ENCODE measurements around the gene CAMLG. TPM values are rescaled to one million over a fixed set of nuclear protein-coding genes. Genes with fewer than 3 reads are reported as not detected.

The CAMLG gene
- total RNA-seq, 5 donors from 2014 or later (not counting 1 experiment from before 2014, with no cell fraction given) = 26.7 to 34.6 (median 32.5) TPM

- Histone ChIP-seq H3K9me3 (no peaks in the 10 kb centered on the region), H3K4me1 (ENCODE audit: control insufficient read depth in 1 of 2, extremely low read depth in 1 of 2, insufficient read depth in 2 of 2, low read length in 2 of 2) (peaks cover 9 to 26% of the 10 kb centered on the region in 2 experiments), H3K27me3 (replicated peaks in 1 of 2; ENCODE audit: control insufficient read depth in 2 of 2, extremely low read depth in 1 of 2, insufficient read depth in 2 of 2, low read length in 1 of 2) (no peaks in the 10 kb centered on the region), H3K27ac (ENCODE audit: low read length) (no peak overlapping the region), H3K4me3 (ENCODE audit: control insufficient read depth in 1 of 2, extremely low read depth in 1 of 2, low read length in 1 of 2) (no peak overlapping the region), H3K36me3 (ENCODE audit: control insufficient read depth in 2 of 2, extremely low read depth in 1 of 2, insufficient read depth in 1 of 2, low read length in 1 of 2) (peaks cover 0 to 20% of the 10 kb centered on the region in 2 donors)
- DNase-seq (no peak), ATAC-seq (replicated peaks in 1 of 4) (no peak)
- H3K36me3 Mint-ChIP-seq = no peaks in the 10 kb centered on the region
- ChIA-PET CTCF (no interaction called here), POLR2A (no interaction called here)
- H3K27me3 Mint-ChIP-seq = no peaks in the 10 kb centered on the region
- no peak overlapping the region for H3K27ac Mint-ChIP-seq
- no peak overlapping the region for H3K4me3 Mint-ChIP-seq
- H3K9me3 Mint-ChIP-seq = no peaks in the 10 kb centered on the region
- H3K4me1 Mint-ChIP-seq = peaks cover 25 to 37% (median 29%) of the 10 kb centered on the region in 3 donors
- 95% methylated on average over 11 of the region's 11 CpGs for WGBS (ENCODE audit: insufficient coverage)
Observed at GRCh38 chr5:134741052-134741451, 2.7 kb downstream of the CAMLG start.

GRCh38 chr5:134742134-134742533 is 3.8 kb downstream of the CAMLG start:
- H3K36me3 ChIP-seq (ENCODE audit: control insufficient read depth in 2 of 2, extremely low read depth in 1 of 2, insufficient read depth in 1 of 2, low read length in 1 of 2) = peaks cover 0 to 20% of the 10 kb centered on the region in 2 donors
- ATAC-seq (replicated peaks in 1 of 4) = no peak
- no peak overlapping the region for H3K4me3 ChIP-seq (ENCODE audit: control insufficient read depth in 1 of 2, extremely low read depth in 1 of 2, low read length in 1 of 2)
- no peaks in the 10 kb centered on the region for H3K27me3 ChIP-seq (replicated peaks in 1 of 2; ENCODE audit: control insufficient read depth in 2 of 2, extremely low read depth in 1 of 2, insufficient read depth in 2 of 2, low read length in 1 of 2)
- WGBS (ENCODE audit: insufficient coverage) = no CpG with 5 or more reads among the region's 2 CpGs
- H3K4me3 Mint-ChIP-seq = no peak overlapping the region
- H3K27ac ChIP-seq (ENCODE audit: low read length) = no peak overlapping the region
- H3K4me1 Mint-ChIP-seq = peaks cover 25 to 37% (median 29%) of the 10 kb centered on the region in 3 donors
- no peaks in the 10 kb centered on the region for H3K27me3 Mint-ChIP-seq
- CTCF ChIA-PET = no interaction called here
- no peaks in the 10 kb centered on the region for H3K9me3 Mint-ChIP-seq
- POLR2A ChIA-PET = interaction anchor here in 1 of 2 donors (0.7 kb wide), 1 partner anchor 118 kb away, joined by 5 read pairs; no protein-coding TSS in a partner anchor
- no peak for DNase-seq
- peaks cover 9 to 26% of the 10 kb centered on the region in 2 experiments for H3K4me1 ChIP-seq (ENCODE audit: control insufficient read depth in 1 of 2, extremely low read depth in 1 of 2, insufficient read depth in 2 of 2, low read length in 2 of 2)
- no peaks in the 10 kb centered on the region for H3K9me3 ChIP-seq
- no peaks in the 10 kb centered on the region for H3K36me3 Mint-ChIP-seq
- no peak overlapping the region for H3K27ac Mint-ChIP-seq

DNA sequence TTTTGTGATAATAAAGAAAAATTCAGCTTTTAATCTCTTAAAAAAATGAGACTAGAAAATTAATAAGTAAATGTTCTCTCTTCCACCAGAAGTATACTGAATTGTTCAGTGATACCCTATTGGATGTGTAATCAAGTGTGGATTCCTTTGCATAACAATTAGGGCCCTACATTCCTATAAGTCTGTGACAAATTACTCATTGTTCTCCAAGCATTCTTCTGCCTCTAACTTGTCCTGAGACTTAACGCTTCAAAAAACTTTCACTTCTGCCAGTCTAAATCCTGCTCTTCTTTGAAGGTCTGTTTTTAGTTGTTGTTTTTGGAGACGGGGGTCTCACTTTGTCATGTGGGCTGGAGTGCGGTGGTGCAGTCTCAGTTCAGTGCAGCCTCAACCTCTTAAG is 11.1 kb downstream of the CAMLG start:
- WGBS (ENCODE audit: insufficient coverage) = no CpG with 5 or more reads among the region's 3 CpGs
- peaks cover 9% of the 10 kb centered on the region for H3K36me3 Mint-ChIP-seq
- H3K4me3 Mint-ChIP-seq = no peak overlapping the region
- no peak overlapping the region for H3K27ac Mint-ChIP-seq
- peaks cover 0 to 10% of the 10 kb centered on the region in 2 donors for H3K36me3 ChIP-seq (ENCODE audit: control insufficient read depth in 2 of 2, extremely low read depth in 1 of 2, insufficient read depth in 1 of 2, low read length in 1 of 2)
- no peaks in the 10 kb centered on the region for H3K9me3 Mint-ChIP-seq
- H3K4me1 Mint-ChIP-seq = no peaks in the 10 kb centered on the region
- H3K4me3 ChIP-seq (ENCODE audit: control insufficient read depth in 1 of 2, extremely low read depth in 1 of 2, low read length in 1 of 2) = no peak overlapping the region
- ATAC-seq (replicated peaks in 1 of 4) (no peak), DNase-seq (no peak)
- no peaks in the 10 kb centered on the region for H3K4me1 ChIP-seq (ENCODE audit: control insufficient read depth in 1 of 2, extremely low read depth in 1 of 2, insufficient read depth in 2 of 2, low read length in 2 of 2)
- no peaks in the 10 kb centered on the region for H3K27me3 ChIP-seq (replicated peaks in 1 of 2; ENCODE audit: control insufficient read depth in 2 of 2, extremely low read depth in 1 of 2, insufficient read depth in 2 of 2, low read length in 1 of 2)
- no peaks in the 10 kb centered on the region for H3K9me3 ChIP-seq
- no peak overlapping the region for H3K27ac ChIP-seq (ENCODE audit: low read length)
- no peaks in the 10 kb centered on the region for H3K27me3 Mint-ChIP-seq
- ChIA-PET CTCF (interaction anchor here in 1 of 2 donors (0.6 to 1.1 kb wide), 4 partner anchors 9 to 60 kb away, joined by 3 to 6 read pairs (median 3); partner anchors contain the start of genes CAMLG and DDX46), POLR2A (interaction anchor here in 1 of 2 donors (0.6 kb wide), 1 partner anchor 17 kb away, joined by 3 read pairs; no protein-coding TSS in a partner anchor)

DNA sequence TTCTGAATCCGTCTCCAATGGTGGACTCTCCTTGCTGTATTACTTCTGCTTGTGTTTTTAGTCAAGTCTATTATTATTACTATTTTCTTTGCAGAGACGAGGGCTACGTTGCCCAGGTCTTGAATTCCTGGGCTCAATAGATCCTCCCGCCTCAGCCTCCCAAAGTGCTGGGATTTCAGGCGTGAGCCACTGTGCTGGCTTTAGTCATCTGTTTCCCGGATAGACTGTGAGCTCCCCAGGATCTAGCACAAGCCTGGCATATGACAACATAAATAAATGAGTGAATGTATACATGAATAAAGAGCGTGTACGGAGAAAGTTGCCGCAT is 19.8 kb downstream of the CAMLG start:
- Mint-ChIP-seq H3K4me1 (peaks cover 36 to 43% (median 37%) of the 10 kb centered on the region in 3 donors), H3K27me3 (no peaks in the 10 kb centered on the region), H3K9me3 (no peaks in the 10 kb centered on the region), H3K27ac (peak overlapping the region; percentile 97 to 98), H3K36me3 (peaks cover 3% of the 10 kb centered on the region), H3K4me3 (peak overlapping the region; percentile 99 to 100 (median 99))
- ChIA-PET CTCF (interaction anchor here in 1 of 2 donors (0.6 to 3.6 kb wide), 5 partner anchors 9 to 448 kb away, joined by 3 to 19 read pairs (median 4); partner anchors contain the start of gene CAMLG), POLR2A (interaction anchor here in 1 of 2 donors (1.6 kb wide), 1 partner anchor 20 kb away, joined by 7 read pairs; the partner anchor contains the start of gene CAMLG)
- Histone ChIP-seq H3K9me3 (no peaks in the 10 kb centered on the region), H3K27me3 (replicated peaks in 1 of 2; ENCODE audit: control insufficient read depth in 2 of 2, extremely low read depth in 1 of 2, insufficient read depth in 2 of 2, low read length in 1 of 2) (peaks cover 0 to 2% of the 10 kb centered on the region in 2 experiments), H3K27ac (ENCODE audit: low read length) (peak overlapping the region; percentile 8), H3K4me1 (ENCODE audit: control insufficient read depth in 1 of 2, extremely low read depth in 1 of 2, insufficient read depth in 2 of 2, low read length in 2 of 2) (peaks cover 12 to 18% of the 10 kb centered on the region in 2 experiments), H3K4me3 (ENCODE audit: control insufficient read depth in 1 of 2, extremely low read depth in 1 of 2, low read length in 1 of 2) (peak overlapping the region; percentile 85 to 92), H3K36me3 (ENCODE audit: control insufficient read depth in 2 of 2, extremely low read depth in 1 of 2, insufficient read depth in 1 of 2, low read length in 1 of 2) (no peaks in the 10 kb centered on the region)
- ATAC-seq (replicated peaks in 1 of 4) = no peak
- 24% methylated on average over 8 of the region's 9 CpGs for WGBS (ENCODE audit: insufficient coverage)
- no peak for DNase-seq

DNA sequence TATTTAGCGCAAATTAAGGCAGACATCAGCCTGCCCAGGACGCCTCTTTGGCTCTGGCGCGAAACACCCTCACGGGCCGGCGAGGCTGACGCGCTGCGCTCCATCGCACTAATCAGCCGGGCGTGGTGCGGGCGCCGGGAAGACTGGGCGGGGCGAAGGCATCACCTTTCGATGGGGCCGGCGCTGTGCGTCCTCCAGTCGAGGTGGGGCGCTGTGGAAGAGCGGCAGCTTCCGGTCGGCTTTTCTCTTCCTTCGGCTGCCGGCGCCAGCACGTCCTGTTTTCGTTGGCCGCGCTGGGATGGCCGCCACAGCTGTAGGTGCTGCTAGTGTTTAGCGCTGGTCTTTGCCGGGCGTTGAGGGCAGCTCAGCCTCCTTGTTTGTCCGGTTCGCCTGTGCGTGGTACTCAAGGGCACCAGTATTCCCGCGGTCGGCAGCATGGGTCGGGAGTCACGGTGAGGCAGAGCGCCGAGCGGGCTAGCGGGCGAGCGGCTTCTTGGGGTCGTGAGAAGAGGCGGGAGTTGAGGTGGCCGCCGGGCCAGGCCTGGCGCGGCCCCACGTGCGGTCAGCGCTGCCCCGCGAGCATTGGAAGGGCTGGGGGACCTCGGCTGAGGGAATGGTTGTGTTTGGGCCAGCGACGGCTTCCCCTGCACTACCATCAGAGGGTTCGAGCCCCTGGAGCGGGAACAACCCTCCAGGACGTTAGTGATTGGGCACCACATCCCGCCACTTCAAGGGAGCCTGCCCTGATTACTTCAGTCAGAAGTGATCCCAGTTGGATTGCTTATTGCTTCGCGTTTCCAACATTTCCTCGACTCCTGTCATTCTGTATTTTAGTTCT is 20.4 kb downstream of the CAMLG start, which contains the start of gene DDX46:
DDX46 (plus strand) TSS at position 276 of the 838 bp plus-strand sequence; CDS start at position 436, 160 bp downstream.
- Mint-ChIP-seq H3K4me1 (peaks cover 37 to 47% (median 40%) of the 10 kb centered on the region in 3 donors), H3K4me3 (peak within 1 kb of the TSS; percentile 99 to 100 (median 99)), H3K27me3 (no peaks in the 10 kb centered on the region), H3K36me3 (peaks cover 8% of the 10 kb centered on the region), H3K9me3 (no peaks in the 10 kb centered on the region), H3K27ac (peak within 1 kb of the TSS; percentile 97 to 98)
- Histone ChIP-seq H3K4me3 (ENCODE audit: control insufficient read depth in 1 of 2, extremely low read depth in 1 of 2, low read length in 1 of 2) (peak within 1 kb of the TSS; percentile 85 to 92), H3K36me3 (ENCODE audit: control insufficient read depth in 2 of 2, extremely low read depth in 1 of 2, insufficient read depth in 1 of 2, low read length in 1 of 2) (peaks cover 0 to under 1% of the 10 kb centered on the region in 2 donors), H3K27ac (ENCODE audit: low read length) (peak within 1 kb of the TSS; percentile 59), H3K9me3 (no peaks in the 10 kb centered on the region), H3K4me1 (ENCODE audit: control insufficient read depth in 1 of 2, extremely low read depth in 1 of 2, insufficient read depth in 2 of 2, low read length in 2 of 2) (peaks cover 12 to 18% of the 10 kb centered on the region in 2 experiments), H3K27me3 (replicated peaks in 1 of 2; ENCODE audit: control insufficient read depth in 2 of 2, extremely low read depth in 1 of 2, insufficient read depth in 2 of 2, low read length in 1 of 2) (peaks cover 0 to 2% of the 10 kb centered on the region in 2 experiments)
- POLR2A ChIA-PET = interaction anchor here (0.6 to 1.6 kb wide), 3 partner anchors 21 to 1892 kb away, joined by 3 to 7 read pairs (median 5); partner anchors contain the start of genes CAMLG (in 1 of the 2) and UQCRQ (in 1 of the 2)
- DNase-seq (peak; percentile 85 to 96 (median 91)), ATAC-seq (replicated peaks in 1 of 4) (peak; percentile 98 to 99 (median 99))
- WGBS (ENCODE audit: insufficient coverage) = 1% methylated on average over 66 of the region's 73 CpGs
- CTCF ChIA-PET = interaction anchor here in 1 of 2 donors (0.6 to 3.6 kb wide), 6 partner anchors 9 to 1795 kb away, joined by 3 to 19 read pairs (median 4); partner anchors contain the start of gene CAMLG
